Activated CD4-positive, alpha-beta T cell treated with anti-CD3 and anti-CD28 coated beads, Interleukin-2, amount 50 U/mL, for 16 hours (primary cell): Measurements from ENCODE around the gene LUC7L.
"Not testable (repeated sequence)": the region's sequence is repeated elsewhere in the genome, so short reads cannot be mapped to it uniquely, and the experiment has no call there.

Experiments used
- DNase-seq: peaks from one replicate; pipeline ENCODE4 v3.0.0-alpha.2; 2020

The LUC7L gene

DNA sequence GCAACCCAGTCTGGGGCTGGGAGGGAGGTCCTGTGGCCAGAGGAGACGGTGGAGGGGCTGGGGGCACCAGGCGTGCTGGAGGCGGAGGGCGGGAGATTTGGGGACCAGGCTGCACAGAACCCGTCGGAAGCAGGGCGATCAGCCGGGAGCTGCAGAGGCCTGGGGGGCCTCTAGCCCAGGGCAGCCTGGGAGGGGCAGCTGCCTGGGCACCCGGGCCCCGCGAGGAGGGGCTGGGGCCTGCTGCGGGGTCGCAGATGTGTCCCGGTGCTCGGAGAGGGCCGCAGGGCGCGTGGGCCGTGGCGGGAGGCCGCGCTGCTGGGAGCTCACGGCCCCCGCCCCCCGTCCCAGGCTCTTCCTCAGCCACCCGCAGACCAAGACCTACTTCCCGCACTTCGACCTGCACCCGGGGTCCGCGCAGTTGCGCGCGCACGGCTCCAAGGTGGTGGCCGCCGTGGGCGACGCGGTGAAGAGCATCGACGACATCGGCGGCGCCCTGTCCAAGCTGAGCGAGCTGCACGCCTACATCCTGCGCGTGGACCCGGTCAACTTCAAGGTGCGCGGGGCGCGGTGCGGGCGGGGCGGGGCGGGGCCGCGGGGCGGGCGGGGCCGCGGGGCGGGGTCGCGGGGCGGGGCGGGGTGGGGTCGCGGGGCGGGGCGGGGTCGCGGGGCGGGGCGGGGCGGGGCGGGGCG lies 65.0 kb downstream of the LUC7L start:
- not testable (repeated sequence) for DNase-seq

GRCh38 chr16:163696-164095 lies 65.6 kb downstream of the LUC7L start:
- DNase-seq, result not testable (repeated sequence)

DNA sequence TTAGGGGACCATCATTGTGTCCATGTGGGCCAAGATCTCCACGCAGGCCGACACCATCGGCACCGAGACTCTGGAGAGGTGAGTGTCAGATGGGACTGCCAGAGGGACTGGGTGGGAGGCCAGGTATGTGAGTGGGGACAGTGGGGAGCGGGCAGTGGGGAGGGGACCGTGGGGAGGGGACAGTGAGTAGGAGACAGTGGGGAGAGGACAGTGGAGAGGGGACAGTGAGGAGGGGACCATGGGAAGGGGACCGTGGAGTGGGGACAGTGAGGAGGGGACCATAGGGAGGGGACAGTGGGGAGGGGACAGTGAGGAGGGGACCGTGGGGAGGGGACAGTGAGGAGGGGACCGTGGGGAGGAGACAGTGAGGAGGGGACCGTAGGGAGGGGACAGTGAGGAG lies 66.1 kb downstream of the LUC7L start:
- not testable (repeated sequence) for DNase-seq

DNA sequence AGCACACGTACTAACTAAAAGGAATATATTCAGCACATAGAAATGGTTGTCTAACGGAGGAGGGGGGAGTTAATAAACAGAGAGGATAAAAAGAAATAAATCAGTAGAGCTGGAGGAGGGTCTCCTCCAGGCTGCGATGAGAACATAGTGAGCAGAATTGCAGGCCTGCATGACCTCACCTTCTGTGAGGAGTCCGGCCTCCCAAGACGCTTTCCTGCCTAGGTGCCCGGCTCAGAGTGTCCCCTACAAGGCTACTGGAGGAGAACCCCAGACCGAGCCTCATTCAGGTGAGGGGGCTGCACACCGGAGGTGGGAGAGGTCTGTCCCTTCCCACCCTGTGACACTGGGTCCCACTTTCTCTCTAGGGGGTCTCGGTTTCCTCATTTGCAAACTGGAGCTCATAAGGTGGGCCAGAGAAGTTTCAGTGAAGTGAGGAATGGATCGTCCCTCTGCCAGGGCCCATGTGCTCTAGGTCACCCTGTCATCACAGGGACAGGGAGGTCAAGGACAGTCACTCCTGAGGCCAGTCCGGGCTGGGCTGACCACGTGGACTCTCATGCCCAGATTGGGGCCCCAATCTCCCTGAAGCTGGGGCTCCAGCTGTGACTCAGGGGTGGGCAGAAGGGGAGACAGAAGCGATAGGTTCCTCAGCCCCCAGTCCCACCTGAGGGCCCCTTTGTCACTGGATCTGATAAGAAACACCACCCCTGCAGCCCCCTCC lies 66.8 kb downstream of the LUC7L start:
- no peak for DNase-seq

DNA sequence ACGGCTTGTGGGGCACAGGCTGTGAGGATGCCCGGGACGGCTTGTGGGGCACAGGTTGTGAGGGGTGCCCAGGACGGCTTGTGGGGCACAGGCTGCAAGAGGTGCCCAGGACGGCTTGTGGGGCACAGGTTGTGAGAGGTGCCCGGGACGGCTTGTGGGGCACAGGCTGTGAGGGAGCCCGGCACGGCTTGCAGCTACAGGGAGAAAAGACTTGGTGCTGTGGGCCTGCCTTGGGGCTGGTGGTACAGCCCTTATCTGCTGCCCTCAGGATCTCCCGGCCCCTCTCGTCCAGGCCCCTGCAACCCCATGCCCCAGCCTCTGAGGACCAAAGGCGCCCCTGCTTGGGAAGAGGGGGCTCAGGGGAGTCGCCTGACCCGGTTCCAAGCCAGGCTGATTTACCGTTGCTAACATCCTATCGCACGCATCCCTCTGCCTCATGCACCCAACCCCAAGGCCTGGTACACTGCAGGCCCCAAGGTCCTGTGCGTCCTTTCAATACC lies 68.5 kb downstream of the LUC7L start:
- DNase-seq, result no peak

DNA sequence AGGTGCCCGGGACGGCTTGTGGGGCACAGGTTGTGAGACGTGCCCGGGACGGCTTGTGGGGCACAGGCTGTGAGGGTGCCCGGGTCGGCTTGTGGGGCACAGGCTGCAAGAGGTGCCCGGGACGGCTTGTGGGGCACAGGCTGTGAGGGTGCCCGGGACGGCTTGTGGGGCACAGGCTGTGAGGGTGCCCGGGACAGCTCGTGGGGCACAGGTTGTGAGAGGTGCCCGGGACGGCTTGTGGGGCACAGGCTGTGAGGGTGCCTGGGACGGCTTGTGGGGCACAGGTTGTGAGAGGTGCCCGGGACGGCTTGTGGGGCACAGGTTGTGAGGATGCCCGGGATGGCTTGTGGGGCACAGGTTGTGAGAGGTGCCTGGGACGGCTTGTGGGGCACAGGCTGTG lies 69.0 kb downstream of the LUC7L start:
- DNase-seq, result not testable (repeated sequence)

GRCh38 chr16:159136-159849 lies 70.0 kb downstream of the LUC7L start:
- DNase-seq, result no peak

GRCh38 chr16:155031-155398 lies 74.2 kb downstream of the LUC7L start:
- no peak for DNase-seq

DNA sequence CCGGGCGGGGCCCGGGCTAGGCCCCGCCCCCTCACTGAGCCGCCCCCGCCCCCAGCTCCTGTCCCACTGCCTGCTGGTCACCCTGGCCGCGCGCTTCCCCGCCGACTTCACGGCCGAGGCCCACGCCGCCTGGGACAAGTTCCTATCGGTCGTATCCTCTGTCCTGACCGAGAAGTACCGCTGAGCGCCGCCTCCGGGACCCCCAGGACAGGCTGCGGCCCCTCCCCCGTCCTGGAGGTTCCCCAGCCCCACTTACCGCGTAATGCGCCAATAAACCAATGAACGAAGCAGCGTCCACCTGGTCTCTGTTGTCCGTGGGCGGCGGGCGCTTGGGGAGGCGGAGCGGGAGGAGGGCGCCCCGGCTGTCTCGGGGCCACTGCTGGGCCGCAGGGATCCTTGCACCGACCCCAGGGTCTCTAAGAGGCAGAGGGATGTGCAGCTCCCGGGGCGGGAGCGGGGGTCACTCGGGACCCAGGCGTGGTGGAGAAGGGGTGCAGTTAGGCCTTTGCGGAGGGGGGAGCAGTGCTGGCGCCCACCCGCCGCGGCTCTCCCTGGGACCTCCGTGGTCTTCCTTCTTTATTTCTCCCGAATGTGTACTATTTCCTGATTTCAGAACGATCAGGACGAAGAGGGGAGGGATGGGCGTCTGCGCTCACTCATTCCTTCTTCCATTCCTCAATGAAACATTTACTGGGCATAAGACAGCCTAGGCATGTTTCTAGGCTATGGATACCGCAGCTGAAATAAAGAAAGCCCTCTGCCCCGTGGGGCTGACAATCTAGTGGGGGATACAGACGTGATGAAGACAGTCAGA lies 74.8 kb downstream of the LUC7L start:
- no peak for DNase-seq

DNA sequence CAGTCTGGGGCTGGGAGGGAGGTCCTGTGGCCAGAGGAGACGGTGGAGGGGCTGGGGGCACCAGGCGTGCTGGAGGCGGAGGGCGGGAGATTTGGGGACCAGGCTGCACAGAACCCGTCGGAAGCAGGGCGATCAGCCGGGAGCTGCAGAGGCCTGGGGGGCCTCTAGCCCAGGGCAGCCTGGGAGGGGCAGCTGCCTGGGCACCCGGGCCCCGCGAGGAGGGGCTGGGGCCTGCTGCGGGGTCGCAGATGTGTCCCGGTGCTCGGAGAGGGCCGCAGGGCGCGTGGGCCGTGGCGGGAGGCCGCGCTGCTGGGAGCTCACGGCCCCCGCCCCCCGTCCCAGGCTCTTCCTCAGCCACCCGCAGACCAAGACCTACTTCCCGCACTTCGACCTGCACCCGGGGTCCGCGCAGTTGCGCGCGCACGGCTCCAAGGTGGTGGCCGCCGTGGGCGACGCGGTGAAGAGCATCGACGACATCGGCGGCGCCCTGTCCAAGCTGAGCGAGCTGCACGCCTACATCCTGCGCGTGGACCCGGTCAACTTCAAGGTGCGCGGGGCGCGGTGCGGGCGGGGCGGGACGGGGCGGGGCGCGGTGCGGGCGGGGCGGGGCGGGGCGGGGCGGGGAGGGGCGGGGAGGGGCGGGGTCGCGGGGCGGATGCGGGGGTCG lies 75.6 kb downstream of the LUC7L start:
- DNase-seq, result not testable (repeated sequence)

DNA sequence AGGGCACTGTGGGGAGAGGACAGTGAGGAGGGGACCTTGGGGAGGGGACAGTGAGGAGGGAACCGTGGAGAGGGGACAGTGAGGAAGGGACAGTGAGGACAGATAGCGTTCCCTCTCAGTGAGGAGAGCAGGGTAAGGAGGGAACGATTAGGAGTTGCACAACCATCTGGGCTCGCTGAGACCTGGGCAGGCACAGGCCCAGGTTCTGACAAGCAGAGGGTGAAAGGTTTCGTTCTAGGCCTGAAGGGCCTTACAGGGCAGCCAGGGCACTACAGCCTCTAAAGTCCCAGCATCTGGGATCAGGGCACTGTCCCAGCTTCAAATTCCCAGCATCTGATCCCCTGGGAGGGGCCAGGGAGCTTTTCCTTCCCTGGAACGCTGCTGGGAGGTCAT lies 76.1 kb downstream of the LUC7L start:
- DNase-seq, result not testable (repeated sequence)

GRCh38 chr16:152141-153128 lies 76.8 kb downstream of the LUC7L start, which contains the start of gene HBZ:
HBZ (plus strand) TSS chr16:152644; CDS start chr16:152910, 266 bp downstream.
- DNase-seq, result no peak

- DNase-seq, result no peak
Measured at GRCh38 chr16:149024-149660, 80.1 kb downstream of the LUC7L start.

DNA sequence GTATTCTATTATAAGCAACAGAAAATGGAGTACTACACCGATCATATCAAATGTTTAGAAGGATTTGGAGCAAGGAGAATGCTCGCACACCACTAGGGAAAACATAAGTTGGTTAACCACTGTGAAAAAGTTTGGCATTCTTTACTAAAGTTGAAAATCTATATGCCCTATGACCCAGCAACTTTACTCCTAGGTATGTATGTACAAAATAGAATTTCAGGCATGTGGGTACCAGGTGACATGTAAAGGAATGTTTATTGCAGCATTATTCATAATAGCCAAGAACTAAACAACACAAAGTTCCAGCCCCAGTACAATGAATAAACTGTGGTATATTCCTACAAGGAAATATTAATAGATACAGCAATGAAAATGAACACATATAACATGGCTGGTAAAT lies 82.6 kb downstream of the LUC7L start:
- no peak for DNase-seq

DNA sequence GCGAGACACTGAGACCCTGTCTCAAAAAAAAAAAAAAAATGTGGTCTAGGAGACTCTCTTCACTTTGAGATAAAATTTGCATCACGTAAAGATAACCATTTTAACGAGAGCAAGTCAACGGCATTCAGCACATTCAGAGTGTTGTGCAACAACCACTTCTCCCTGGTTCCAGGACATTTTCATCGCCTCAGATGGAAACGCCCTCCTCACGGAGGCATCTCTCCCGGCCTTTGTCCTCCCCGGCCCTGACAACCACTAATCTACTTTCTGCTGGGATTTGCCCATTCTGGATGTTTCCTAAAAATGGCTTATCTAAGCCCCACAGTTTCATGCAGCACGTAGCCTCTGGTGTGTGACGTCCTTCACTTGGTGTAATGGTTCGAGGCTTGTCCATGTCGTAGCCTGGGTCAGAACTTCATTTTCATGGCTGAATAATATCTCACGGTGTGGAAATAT lies 84.4 kb downstream of the LUC7L start:
- no peak for DNase-seq

- DNase-seq, result no peak
Measured at GRCh38 chr16:143456-143855, 85.8 kb downstream of the LUC7L start.

DNA sequence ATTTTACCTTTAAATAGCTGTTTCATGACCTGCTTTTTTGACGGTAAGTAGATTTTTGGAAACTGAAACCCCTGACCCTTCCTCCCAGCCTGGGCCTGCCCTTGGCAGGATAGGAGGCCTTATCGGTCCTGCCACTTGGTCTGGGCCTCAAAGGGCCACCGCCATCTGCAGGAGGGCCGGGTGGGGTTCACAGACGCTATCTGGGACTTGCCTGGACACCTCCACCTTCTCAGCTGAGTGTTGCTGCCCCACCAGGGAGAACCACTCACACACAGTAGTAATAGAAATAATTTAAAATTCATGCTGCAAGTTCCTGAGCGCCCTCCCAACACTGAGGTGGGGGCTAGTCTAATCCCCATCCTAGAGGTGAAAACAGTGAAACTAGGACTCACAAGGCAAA lies 86.2 kb downstream of the LUC7L start:
- DNase-seq, result no peak

GRCh38 chr16:142405-142967 lies 86.8 kb downstream of the LUC7L start:
- DNase-seq, result no peak

GRCh38 chr16:140175-140857 lies 88.9 kb downstream of the LUC7L start:
- no peak for DNase-seq
